HL-60/S4 (cell line): ENCODE measurements around the gene FGFRL1.

Experiments used
- in situ Hi-C: fragments of 300-500 bp; cut with MboI; formaldehyde crosslinking; loops from 2 replicates; pipeline ENCODE4 v1.14.3; 2022; ENCODE audit warnings: low sequenced_read_pairs

Gene FGFRL1

DNA sequence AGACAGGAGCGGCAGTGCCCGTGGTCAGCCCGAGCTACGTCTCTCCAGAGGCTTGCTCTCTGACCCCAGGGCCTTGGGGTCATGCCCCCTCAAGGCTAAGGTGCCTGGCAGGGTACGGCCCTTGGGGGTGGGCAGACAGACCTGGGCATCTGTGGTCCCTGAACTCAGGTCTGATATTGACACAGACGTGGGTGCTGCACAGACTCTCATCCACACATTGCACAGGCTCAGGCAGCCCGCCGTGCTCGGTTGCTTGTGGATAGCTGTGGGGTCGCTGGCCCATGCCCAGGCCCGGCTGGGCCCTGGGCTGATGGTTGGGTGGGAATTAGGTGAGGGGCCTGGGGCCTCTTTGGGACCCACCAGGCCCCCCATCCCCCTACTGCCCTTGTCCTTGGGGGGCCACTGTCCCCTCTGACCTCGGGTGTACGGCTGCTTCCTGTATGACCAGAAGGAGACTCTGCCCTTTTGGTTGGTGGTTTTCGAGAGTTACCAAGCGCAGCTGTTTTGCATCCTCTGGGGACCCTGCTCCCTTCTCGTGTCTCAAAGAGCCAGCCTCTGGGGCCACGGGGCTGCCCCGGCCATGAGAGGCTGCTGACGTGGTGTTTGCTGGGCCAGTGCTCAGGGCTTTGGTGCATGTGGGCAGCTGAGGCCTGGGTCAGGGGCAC is 10.1 kb downstream of the FGFRL1 start:
- in situ Hi-C loops = no loop called here

DNA sequence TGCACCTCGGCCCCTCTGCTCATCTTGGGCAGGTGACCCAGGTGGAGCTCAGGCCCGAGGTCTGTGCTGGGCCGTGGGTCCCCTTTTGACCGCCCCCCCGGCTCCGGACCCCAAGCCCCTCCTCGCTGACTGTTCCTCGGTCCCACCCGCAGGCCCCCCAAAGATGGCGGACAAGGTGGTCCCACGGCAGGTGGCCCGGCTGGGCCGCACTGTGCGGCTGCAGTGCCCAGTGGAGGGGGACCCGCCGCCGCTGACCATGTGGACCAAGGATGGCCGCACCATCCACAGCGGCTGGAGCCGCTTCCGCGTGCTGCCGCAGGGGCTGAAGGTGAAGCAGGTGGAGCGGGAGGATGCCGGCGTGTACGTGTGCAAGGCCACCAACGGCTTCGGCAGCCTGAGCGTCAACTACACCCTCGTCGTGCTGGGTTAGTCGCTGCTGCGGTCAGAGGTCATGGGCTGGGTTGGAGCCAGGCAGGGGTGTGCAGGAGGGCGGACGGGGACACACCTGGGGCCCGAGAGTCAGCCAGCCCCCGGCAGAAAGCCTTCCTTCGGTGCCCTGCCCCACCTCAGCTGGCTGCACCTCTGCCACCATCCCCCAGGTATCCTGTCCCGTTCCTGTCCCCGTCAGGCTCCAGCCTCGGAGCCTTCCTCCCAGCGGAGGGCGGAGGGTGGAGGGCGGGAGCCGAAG is 10.8 kb downstream of the FGFRL1 start:
- in situ Hi-C loops = no loop called here

DNA sequence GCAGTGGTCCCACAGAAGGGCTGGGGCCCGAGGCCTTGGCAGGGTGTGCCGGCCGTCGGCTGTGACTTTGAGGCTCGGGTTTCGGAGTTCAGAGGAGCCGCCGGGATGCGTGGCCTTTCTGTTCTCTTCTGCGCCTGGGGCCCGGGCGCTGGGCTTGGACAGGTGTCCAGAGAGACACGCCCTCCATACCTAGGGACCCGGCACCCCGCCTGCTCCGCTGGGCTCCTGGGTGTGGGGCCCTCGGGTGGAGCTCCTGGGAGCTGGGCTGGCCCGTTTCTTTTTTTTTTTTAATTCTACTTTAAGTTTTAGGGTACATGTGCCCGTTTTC is 11.3 kb downstream of the FGFRL1 start:
- in situ Hi-C loops = no loop called here

DNA sequence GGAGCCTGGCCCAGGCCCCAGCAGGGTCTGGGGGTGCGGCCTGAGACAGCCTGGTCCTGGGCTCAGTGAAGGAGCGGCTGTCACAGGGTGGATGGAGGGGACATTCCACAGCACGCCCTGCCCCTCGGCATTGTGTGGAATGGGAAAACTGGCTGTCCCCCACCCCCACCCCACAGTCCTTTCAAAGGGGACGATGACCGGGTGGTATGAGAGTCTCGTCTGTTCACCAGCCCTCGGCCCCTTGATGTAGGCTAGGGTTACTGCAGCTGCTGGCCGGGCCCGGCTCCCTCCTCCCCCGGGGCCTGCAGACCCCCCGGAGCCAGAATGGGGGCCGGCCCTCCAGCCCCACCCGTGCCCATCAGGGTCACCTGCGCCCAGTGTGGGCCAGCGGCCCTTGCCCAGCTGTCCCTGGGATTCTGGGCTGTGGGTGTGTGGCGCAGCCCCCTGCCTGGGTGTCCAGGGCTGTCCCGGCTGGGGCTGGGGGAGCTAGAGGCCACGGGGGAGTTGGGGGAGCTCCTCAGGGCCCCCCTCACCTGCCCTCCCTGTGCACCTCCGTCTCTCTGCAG is 11.7 kb downstream of the FGFRL1 start:
- in situ Hi-C loops = no loop called here

DNA sequence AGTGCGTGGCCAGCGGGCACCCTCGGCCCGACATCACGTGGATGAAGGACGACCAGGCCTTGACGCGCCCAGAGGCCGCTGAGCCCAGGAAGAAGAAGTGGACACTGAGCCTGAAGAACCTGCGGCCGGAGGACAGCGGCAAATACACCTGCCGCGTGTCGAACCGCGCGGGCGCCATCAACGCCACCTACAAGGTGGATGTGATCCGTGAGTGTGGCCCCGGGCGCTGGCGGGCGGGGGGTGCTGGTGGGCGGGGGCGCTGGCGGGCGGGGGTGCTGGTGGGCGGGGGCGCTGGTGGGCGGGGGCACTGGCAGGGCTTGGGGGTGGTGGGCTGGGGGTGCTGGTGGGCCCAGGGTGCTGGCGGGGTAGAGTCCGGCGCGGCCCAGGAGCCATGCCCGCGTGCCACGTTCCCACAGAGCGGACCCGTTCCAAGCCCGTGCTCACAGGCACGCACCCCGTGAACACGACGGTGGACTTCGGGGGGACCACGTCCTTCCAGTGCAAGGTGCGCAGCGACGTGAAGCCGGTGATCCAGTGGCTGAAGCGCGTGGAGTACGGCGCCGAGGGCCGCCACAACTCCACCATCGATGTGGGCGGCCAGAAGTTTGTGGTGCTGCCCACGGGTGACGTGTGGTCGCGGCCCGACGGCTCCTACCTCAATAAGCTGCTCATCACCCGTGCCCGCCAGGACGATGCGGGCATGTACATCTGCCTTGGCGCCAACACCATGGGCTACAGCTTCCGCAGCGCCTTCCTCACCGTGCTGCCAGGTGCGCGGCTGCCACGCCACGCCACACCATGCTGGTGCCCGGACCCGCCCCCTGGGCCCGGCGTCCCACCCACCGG is 12.7 kb downstream of the FGFRL1 start:
- in situ Hi-C loops = no loop called here

DNA sequence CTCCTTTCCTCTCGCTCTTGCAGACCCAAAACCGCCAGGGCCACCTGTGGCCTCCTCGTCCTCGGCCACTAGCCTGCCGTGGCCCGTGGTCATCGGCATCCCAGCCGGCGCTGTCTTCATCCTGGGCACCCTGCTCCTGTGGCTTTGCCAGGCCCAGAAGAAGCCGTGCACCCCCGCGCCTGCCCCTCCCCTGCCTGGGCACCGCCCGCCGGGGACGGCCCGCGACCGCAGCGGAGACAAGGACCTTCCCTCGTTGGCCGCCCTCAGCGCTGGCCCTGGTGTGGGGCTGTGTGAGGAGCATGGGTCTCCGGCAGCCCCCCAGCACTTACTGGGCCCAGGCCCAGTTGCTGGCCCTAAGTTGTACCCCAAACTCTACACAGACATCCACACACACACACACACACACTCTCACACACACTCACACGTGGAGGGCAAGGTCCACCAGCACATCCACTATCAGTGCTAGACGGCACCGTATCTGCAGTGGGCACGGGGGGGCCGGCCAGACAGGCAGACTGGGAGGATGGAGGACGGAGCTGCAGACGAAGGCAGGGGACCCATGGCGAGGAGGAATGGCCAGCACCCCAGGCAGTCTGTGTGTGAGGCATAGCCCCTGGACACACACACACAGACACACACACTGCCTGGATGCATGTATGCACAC is 13.6 kb downstream of the FGFRL1 start:
- in situ Hi-C loops = no loop called here

DNA sequence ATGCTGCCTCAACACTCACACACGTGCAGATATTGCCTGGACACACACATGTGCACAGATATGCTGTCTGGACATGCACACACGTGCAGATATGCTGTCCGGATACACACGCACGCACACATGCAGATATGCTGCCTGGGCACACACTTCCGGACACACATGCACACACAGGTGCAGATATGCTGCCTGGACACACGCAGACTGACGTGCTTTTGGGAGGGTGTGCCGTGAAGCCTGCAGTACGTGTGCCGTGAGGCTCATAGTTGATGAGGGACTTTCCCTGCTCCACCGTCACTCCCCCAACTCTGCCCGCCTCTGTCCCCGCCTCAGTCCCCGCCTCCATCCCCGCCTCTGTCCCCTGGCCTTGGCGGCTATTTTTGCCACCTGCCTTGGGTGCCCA is 14.7 kb downstream of the FGFRL1 start:
- in situ Hi-C loops = no loop called here

DNA sequence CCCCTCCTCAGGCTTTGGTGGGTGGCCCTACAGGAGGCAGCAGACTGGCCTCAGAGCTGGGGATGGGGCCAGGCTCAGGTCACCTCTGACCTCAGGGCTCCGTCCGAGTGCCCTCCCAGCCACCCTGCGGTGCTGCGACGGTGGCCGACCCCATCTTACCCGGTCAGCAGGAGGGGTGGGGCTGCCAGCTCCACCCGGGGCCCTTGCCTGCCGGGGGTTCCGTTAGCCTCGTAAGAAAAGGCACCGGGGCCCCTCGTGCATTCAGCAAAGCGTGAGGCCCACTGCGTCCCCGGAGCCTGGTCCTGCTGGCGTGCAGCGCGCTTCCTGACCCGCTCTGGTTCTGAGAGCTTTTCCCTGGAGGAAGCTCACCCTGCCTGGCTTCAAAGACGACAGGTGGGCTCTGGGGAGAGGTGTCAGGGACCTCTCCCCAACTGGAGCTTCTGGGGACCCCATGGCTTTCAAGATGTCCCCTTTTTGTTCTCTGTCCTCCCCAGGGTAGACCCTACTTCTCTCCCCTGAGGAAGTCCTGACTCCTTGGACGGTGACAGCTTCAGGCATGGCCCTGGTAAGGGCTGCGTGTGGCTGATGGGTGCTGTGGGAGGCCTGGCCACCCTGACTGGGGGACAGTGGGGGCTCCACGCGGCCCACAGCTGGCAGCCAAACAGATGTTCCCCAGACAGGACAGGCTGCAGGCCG is 15.9 kb downstream of the FGFRL1 start:
- in situ Hi-C loops = no loop called here

DNA sequence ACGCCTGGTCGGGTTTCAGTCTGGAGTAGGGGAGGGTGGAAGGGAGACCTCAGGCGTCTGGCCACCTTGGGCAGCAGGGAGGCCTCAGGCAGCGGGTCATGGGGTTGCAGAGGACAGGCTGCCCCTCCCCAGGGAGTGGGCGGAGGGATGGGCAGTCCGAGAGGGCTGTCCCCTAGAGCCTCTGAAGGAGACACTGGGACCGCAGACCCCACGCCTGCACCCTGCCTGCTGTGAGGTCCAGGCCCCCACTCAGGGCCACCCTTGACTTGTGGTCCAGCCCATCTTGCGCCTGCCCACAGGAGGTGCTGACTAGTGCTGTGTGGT is 16.5 kb downstream of the FGFRL1 start:
- in situ Hi-C loops = no loop called here

DNA sequence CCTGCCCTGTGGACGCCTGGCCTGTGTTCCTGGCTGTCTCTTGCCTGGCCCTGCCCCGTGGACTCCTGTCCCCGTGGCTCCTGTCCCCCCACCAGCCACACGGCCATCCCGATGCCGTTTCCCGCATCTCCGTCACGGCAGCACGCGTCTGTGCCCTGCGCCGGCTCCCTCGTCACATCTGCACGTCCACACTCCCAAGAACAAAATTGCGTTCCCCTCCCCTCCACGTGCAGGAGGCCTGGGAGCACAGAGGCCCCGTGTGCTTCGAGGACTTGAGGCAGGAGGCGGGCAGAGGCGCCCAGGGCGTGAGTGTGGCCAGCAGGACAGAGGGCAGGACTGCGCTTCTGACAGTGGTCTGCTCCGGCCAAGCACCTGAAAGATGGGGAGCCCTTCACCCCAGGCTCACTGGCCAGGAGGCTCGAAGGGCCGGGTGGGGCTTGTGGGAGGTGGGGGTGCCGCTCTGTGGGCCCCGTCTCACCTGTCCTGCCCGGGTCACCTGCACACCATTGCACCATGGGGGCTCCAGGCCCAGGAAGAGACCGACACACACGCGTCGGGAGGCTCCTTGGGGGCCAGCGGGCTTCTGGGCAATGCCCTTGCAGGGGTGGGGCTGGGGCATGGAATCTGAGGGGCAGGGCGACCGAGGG is 17.3 kb downstream of the FGFRL1 start:
- in situ Hi-C loops = no loop called here

DNA sequence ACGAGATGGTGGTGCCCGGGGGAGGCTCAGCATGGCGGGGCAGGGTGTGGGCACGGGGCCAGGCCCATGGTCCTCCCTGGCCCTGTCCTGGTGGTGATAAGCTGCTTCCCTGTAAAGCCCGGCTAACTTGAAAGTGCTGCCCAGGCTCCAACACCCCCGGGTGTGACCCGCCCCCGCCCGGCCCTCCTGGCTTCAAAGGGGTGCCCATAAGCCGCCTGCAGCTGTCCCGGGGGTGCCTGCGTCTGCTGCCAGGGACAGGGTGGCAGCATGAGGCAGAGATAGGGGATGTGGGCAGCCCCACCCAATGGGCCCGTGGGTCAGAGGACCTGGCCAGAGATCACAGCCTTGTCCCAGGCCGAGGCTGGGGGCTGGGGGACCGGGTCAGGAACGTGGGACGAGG is 18.1 kb downstream of the FGFRL1 start:
- in situ Hi-C loops = no loop called here

DNA sequence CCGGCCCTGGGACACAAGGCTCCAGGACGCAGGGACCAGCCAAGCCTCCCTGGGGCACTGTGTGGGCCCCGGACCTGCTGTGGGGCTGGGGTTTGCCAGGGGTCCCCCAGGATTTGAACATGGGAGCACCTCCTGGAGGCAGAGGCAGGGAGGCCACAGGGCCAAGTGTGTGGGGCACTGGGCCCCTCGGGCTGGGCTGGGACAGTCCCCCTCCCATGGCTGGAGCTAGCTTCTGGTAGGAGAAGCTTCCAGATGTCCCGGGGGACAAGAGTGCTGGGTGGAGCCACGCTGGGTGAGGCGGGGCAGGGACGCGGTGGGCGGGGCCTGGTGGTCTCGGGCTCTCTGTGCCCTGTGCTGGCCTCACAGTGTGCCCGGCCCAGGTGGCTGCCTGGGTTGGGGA is 18.6 kb downstream of the FGFRL1 start:
- in situ Hi-C loops = no loop called here

DNA sequence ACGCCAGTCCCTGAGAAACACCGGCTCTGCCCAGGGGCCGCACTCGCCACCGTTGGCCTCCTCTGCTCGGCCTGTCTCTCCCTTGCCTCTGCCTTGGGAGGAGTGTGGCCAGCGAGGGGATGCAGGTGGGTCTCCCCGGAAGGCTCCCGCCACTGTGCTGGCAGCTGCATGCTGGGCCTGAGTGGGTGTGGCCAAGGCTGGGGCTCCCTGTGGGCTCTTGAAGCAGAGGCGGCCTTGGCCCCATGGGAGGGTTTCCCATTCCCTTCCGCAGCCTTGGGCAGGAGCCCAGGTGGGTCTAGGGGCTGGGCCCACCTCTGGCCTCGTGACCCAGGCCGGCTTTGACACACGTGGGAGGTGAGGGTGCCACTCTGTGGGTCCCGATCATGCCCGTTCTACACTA is 19.1 kb downstream of the FGFRL1 start:
- in situ Hi-C loops = no loop called here

DNA sequence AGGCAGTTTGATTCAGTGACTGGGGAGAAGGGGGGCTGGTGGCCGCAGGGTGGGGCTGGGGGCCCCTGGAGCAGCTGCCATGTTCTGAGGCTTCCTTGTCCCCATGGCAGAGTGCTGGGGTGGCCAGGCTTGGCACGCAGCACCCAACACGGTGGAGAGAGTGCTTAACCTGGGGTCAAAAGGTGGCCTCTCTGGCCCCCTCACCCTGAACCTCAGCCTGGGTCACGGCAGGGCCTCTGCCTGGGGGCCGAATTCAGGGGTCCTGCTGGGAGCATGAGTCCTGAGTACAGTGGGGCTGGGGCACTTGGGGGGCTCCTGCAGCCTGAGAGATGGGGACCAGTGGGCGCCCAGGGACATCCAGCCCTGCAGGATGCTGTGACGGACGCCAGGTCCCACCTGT is 19.9 kb downstream of the FGFRL1 start:
- in situ Hi-C loops = no loop called here

DNA sequence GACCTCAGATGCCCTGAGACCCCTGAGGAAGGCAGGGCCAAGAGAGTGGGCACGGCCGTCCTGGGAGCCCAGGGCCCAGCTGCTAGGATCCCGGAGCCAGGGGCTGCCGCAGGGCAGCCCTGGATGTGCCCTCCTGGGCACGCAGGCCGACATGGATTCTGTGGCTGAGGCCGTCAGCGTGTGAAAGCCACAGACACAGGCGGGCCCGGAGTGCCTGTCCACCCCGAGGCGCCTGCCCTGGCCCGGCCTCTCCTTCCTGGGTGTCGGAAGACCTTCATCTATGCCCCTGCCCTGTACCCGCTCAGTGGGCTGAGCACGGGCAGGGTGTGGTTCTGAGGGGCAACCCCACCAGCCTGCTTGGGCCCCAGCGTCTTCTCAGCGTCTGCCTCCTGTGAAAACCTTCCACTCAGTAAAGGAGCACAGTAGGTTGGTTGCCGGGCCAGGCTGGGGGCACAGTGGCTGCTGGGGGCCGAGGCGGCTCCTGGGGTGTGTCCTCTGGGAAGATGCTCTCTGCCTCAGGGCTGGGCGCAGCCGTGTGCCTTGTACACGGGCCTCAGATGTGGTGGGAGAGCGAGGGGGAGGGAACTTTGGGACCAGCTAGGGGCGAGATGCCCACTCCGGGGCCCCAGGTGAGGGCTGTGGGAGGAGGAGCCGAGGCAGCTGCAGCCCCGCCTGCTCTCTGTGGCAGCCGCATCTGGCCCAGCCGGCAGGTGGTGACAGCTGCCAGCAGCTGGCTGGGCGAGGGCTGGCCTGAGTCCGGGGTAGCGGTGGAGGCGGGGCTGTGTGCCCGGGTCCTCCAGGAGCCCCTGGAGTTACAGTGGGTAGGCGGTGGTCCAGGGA is 20.8 kb downstream of the FGFRL1 start:
- in situ Hi-C loops = no loop called here

DNA sequence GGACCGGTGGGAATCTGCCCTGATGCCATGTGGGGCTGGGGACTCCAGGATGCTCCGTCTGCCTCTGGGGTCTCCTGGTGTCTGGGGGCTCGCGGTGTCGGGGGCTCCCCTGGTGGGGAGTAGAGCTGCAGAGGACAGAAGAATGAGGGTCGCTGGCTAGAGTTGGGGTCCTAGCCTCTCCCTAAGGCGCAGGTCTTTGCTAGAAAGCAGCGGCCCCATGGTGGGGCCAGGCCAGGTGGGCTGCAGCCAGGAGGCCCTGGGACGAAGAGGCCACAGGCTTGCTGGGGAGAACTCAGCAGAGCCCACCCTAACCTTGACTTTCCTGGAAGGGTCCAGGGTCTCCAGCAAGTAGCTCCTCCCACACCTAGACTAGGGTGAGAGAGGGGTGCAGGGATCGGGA is 21.4 kb downstream of the FGFRL1 start:
- in situ Hi-C loops = no loop called here

DNA sequence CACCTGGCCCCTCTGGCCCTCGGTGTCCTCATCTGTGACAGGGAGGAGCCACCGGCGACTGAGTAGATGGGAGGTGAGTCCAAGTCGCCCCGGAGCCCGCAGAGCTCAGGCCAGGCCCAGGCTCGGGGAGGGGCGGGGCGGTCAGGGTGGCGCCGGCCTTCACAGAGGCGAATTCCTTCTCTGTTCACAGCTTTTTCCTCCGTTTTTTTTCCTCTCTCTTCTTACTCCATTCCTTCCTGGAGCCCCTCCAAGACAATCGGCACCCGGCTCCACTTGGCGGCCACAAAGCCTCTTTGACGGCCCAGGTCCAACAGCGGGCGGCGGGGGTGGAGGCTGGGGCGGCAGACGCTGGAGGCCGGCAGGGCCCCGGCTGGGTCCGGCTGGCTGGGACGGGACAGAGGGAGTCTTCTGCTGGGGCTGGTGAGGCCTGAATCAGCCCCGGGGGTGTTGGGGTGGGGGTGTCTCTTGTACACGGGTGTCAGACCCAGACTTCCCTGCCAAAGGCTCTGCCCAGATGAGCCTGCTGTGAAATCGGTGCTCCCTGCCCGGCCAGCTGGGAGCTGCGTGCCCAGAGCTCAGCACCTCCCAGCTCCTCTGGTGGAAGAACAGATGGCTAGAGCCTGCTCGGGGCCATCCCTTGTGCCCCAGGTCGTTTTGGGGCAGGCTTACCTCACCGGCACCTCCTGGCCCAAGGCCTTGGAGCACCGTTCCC is 22.6 kb downstream of the FGFRL1 start:
- in situ Hi-C loops = no loop called here

DNA sequence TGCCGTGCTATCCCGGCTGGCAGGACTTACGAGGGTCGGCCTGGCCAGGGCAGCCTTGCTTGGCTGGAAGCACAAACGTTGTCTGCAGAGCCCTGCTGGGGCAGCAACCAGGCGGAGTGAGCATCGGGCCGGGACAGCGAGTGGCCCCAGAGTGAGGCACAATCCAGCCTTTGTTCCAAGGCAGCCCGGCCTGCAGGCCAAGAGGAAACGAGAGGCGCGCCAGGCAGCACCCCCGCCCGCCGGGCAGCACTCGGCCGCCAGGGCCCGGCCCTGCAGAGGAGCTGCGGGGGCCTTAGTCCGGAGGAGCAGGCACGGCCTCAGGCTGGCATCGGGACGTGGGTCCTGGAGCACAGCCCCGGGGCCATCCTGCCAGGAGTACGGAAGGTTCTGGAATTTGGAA is 24.1 kb downstream of the FGFRL1 start:
- in situ Hi-C loops = no loop called here

DNA sequence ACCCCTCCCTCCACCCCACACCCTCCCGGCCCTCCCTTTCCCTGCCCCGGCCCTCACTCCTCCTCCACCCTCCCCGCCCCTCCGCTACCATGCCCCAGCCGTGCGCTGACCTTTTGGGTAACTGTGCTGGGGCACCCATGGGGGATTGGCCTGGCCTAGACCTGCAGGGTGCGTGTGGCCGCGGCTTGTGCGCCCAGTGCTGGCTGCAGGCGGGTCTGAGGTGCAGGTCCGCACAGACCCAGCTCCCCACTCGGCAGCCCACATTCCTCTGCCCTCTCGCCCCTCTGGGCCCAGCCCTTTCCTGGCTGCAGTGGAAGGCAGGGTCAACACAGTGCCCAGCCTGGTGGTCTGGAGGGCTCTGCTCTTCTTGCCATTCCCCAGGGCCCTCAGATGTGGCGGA is 24.7 kb downstream of the FGFRL1 start:
- in situ Hi-C loops = no loop called here
